GM21723 (cell line): ENCODE results near the gene MTRR.
"Not testable (repeated sequence)": the region's sequence is repeated elsewhere in the genome, so short reads cannot be mapped to it uniquely, and the experiment has no call there.

ENCODE experiments used
- ATAC-seq: cut with Tn5 transposase; IDR thresholded peaks from one replicate; pipeline ENCODE4 v1.9.1; 2021; ENCODE audit warnings: mild to moderate bottlenecking, moderate library complexity; ENCODE audit not compliant: unreplicated experiment

MTRR gene

GRCh38 chr5:7894439-7894838, 25.5 kb downstream of the MTRR start:
- ATAC-seq: peak; percentile 27

GRCh38 chr5:7894860-7895259, 25.9 kb downstream of the MTRR start:
- ATAC-seq: peak; percentile 98

- ATAC-seq: peak; percentile 48
Measured at GRCh38 chr5:7897014-7897600, 28.2 kb downstream of the MTRR start.

GRCh38 chr5:7902201-7902600, 33.3 kb downstream of the MTRR start:
- no peak for ATAC-seq

- no peak for ATAC-seq
Measured at GRCh38 chr5:7902666-7903625, 34.0 kb downstream of the MTRR start.

GRCh38 chr5:7904170-7904569, 35.2 kb downstream of the MTRR start:
- ATAC-seq: no peak

- no peak for ATAC-seq
Measured at GRCh38 chr5:7907612-7908011, 38.7 kb downstream of the MTRR start.

- ATAC-seq: no peak
Measured at GRCh38 chr5:7908317-7908716, 39.4 kb downstream of the MTRR start.

- peak; percentile 76 for ATAC-seq
Measured at GRCh38 chr5:7910738-7911428, 41.9 kb downstream of the MTRR start.

- ATAC-seq: not testable (repeated sequence)
Measured at GRCh38 chr5:7911429-7911771, 42.5 kb downstream of the MTRR start.

GRCh38 chr5:7916171-7916804, 47.3 kb downstream of the MTRR start:
- no peak for ATAC-seq

GRCh38 chr5:7917130-7918123, 48.5 kb downstream of the MTRR start:
- ATAC-seq: no peak

- no peak for ATAC-seq
Measured at GRCh38 chr5:7925961-7926695, 57.2 kb downstream of the MTRR start.

- ATAC-seq: no peak
Measured at GRCh38 chr5:7926720-7927119, 57.8 kb downstream of the MTRR start.

GRCh38 chr5:7927466-7928375, 58.8 kb downstream of the MTRR start:
- peak; percentile 90 for ATAC-seq

GRCh38 chr5:7930011-7930410, 61.1 kb downstream of the MTRR start:
- ATAC-seq: no peak

GRCh38 chr5:7941692-7942091, 72.7 kb downstream of the MTRR start:
- ATAC-seq: no peak

- ATAC-seq: no peak
Measured at GRCh38 chr5:7947301-7947700, 78.4 kb downstream of the MTRR start.
